HepG2 (cell line): ENCODE data around the gene CADM1. TPM values are rescaled to one million over a fixed set of nuclear protein-coding genes. Genes with fewer than 3 reads are reported as not detected.

ENCODE experiments used
- DMTF1 ChIP-seq: sonication (generic); formaldehyde crosslinking; IDR thresholded peaks from 2 replicates; pipeline ENCODE4 v1.4.0; 2020; ENCODE audit warnings: mild to moderate bottlenecking, missing genetic modification reagents
- E2F2 ChIP-seq: sonication (generic); formaldehyde crosslinking; IDR thresholded peaks from 2 replicates; pipeline ENCODE4 v1.4.0; 2020; ENCODE audit warnings: missing genetic modification reagents, borderline replicate concordance
- KLF13 ChIP-seq: sonication (generic); formaldehyde crosslinking; IDR thresholded peaks from 2 replicates; pipeline ENCODE4 v1.4.0; 2020; ENCODE audit warnings: mild to moderate bottlenecking, missing genetic modification reagents
- SIN3A ChIP-seq: IDR thresholded peaks from 2 replicates; pipeline ENCODE4 v1.6.1; 2011; ENCODE audit warnings: low read depth, mild to moderate bottlenecking, control low read depth, low read length, borderline replicate concordance
- ZNF644 ChIP-seq: IDR thresholded peaks from 2 replicates; pipeline ENCODE4 v1.6.1; 2016; ENCODE audit warnings: low read depth
- ZNF691 ChIP-seq: sonication (generic); formaldehyde crosslinking; IDR thresholded peaks from 2 replicates; pipeline ENCODE4 v1.4.0; 2020; ENCODE audit warnings: missing genetic modification reagents, low read depth, mild to moderate bottlenecking, borderline replicate concordance
- ZNF761 ChIP-seq: sonication (generic); formaldehyde crosslinking; conservative IDR thresholded peaks from 2 replicates; pipeline ENCODE4 v1.4.0; 2020; ENCODE audit warnings: mild to moderate bottlenecking, missing genetic modification reagents
- polyA plus RNA-seq, 8 experiments: library from polyadenylated mRNA; depleted of rRNA in 3 of 8; stranded (reverse) in 7 of 8; unstranded in 1 of 8; fragments of >200 nt; fragmentation: Illumina TruSeq in 4 of 8; extraction: Trizol in 4 of 8; gene quantifications; 2 replicates each; pipeline versions ENCODE4 v1.2.1 to v1.2.3, GENCODE V29; 2011 to 2016; ENCODE audit warnings: low read depth in 4 of 8, missing spikeins in 1 of 8, mixed read lengths in 1 of 8; ENCODE audit not compliant: insufficient read depth in 1 of 8
- total RNA-seq, 5 experiments: library from RNA; depleted of rRNA; stranded (reverse); fragments of >200 nt; fragmentation: Illumina TruSeq; extraction: Trizol; gene quantifications; 2 replicates each; pipeline ENCODE4 v1.2.3, GENCODE V29; 2016; ENCODE audit warnings: low read depth in 1 of 5

CADM1 gene
- total and polyA plus RNA-seq, 2 of the 13 experiments (the other 11 are each of a cell fraction or from before 2014, with no cell fraction given): 71.3 to 122 TPM

- TF ChIP-seq DMTF1 (no peak), E2F2 (CRISPR knock-in tag) (no peak), ZNF691 (CRISPR knock-in tag) (no peak), ZNF644 (CRISPR knock-in tag) (no peak), SIN3A (no peak), ZNF761 (no peak), KLF13 (CRISPR knock-in tag) (no peak)
Observed at GRCh38 chr11:115409116-115409670, 95.0 kb downstream of the CADM1 start (continued).
